MM.1S (cell line): ENCODE data around the gene FFAR4.

Experiments used
- DNase-seq: peaks from one replicate; pipeline ENCODE4 v3.0.0-alpha.2; 2015
- H2AFZ ChIP-seq: fragments of 300-600 bp; sonication (generic); 2 replicates; pipeline ENCODE4 v1.6.0; 2016; ENCODE audit warnings: antibody characterized with exemption, low read length
- H3F3A ChIP-seq: fragments of 300-600 bp; sonication (generic); 2 replicates; pipeline ENCODE4 v1.6.1; 2016; ENCODE audit warnings: mild to moderate bottlenecking, antibody characterized with exemption, low read length, moderate library complexity, mixed read lengths; ENCODE audit not compliant: insufficient read depth
- H3K27ac ChIP-seq: fragments of 300-600 bp; sonication (generic); 2 replicates; pipeline ENCODE4 v1.5.1; 2016; ENCODE audit warnings: mild to moderate bottlenecking, low read length
- H3K27me3 ChIP-seq: fragments of 300-600 bp; sonication (generic); replicated peaks from 2 replicates; pipeline ENCODE4 v1.6.0; 2016; ENCODE audit warnings: low read length; ENCODE audit not compliant: insufficient read depth
- H3K36me3 ChIP-seq: fragments of 300-600 bp; sonication (generic); replicated peaks from 2 replicates; pipeline ENCODE4 v1.6.1; 2016; ENCODE audit warnings: mild to moderate bottlenecking, low read length, mixed read lengths; ENCODE audit not compliant: insufficient read depth
- H3K4me1 ChIP-seq: fragments of 300-600 bp; sonication (generic); 2 replicates; pipeline ENCODE4 v1.6.1; 2016; ENCODE audit warnings: low read length, mixed read lengths
- H3K4me2 ChIP-seq: fragments of 300-600 bp; sonication (generic); 2 replicates; pipeline ENCODE4 v1.6.0; 2016; ENCODE audit warnings: low read depth, low read length
- H3K4me3 ChIP-seq: fragments of 300-600 bp; sonication (generic); 2 replicates; pipeline ENCODE4 v1.5.1; 2016; ENCODE audit warnings: low read length, mixed read lengths
- H3K79me2 ChIP-seq: fragments of 300-600 bp; sonication (generic); 2 replicates; pipeline ENCODE4 v1.6.1; 2016; ENCODE audit warnings: mixed run types, low read length, mixed read lengths
- H3K9ac ChIP-seq: fragments of 300-600 bp; sonication (generic); 2 replicates; pipeline ENCODE4 v1.6.1; 2016; ENCODE audit warnings: low read length, mixed read lengths
- H3K9me2 ChIP-seq: fragments of 300-600 bp; sonication (generic); replicated peaks from 2 replicates; pipeline ENCODE4 v1.6.1; 2016; ENCODE audit warnings: mild to moderate bottlenecking, low read length, mixed read lengths; ENCODE audit not compliant: insufficient read depth
- H3K9me3 ChIP-seq: fragments of 300-600 bp; sonication (generic); replicated peaks from 2 replicates; pipeline ENCODE4 v1.6.1; 2016; ENCODE audit warnings: mild to moderate bottlenecking, low read length, mixed read lengths; ENCODE audit not compliant: insufficient read depth
- H4K20me1 ChIP-seq: fragments of 300-600 bp; sonication (generic); 2 replicates; pipeline ENCODE4 v1.6.1; 2016; ENCODE audit warnings: mild to moderate bottlenecking, low read length, moderate library complexity, mixed read lengths; ENCODE audit not compliant: insufficient read depth
- CTCF ChIP-seq: fragments of 300-600 bp; sonication (generic); IDR thresholded peaks from 2 replicates; pipeline ENCODE4 v1.5.1; 2016; ENCODE audit warnings: antibody characterized with exemption, low read length, mixed read lengths
- EZH2 ChIP-seq: fragments of 300-600 bp; sonication (generic); optimal IDR thresholded peaks from 2 replicates; pipeline ENCODE3; 2017; ENCODE audit warnings: low read depth, mild to moderate bottlenecking, antibody characterized with exemption, low read length, mixed read lengths
- EZH2phosphoT487 ChIP-seq: fragments of 300-600 bp; sonication (generic); IDR thresholded peaks from 2 replicates; pipeline ENCODE4 v1.6.1; 2018; ENCODE audit warnings: antibody characterized with exemption, low read length

Gene FFAR4

GRCh38 chr10:93593254-93593653, 26.8 kb downstream of the FFAR4 start:
- Histone ChIP-seq H3K79me2 (no peaks in the 10 kb centered on the region), H3F3A (no peaks in the 10 kb centered on the region), H3K27ac (no peak overlapping the region), H3K27me3 (no peaks in the 10 kb centered on the region), H3K4me3 (no peak overlapping the region), H2AFZ (no peak overlapping the region), H4K20me1 (no peaks in the 10 kb centered on the region), H3K4me1 (no peaks in the 10 kb centered on the region), H3K9me3 (no peaks in the 10 kb centered on the region), H3K36me3 (no peaks in the 10 kb centered on the region), H3K9ac (no peak overlapping the region), H3K9me2 (no peaks in the 10 kb centered on the region), H3K4me2 (no peak overlapping the region)
- TF ChIP-seq EZH2: no peak
- TF ChIP-seq EZH2phosphoT487: no peak
- no peak for TF ChIP-seq CTCF
- DNase-seq: no peak

- no peaks in the 10 kb centered on the region for H3K79me2 ChIP-seq
- H3F3A ChIP-seq: no peaks in the 10 kb centered on the region
- no peaks in the 10 kb centered on the region for H3K4me1 ChIP-seq
- no peaks in the 10 kb centered on the region for H4K20me1 ChIP-seq
- no peak for DNase-seq
- H3K9me2 ChIP-seq: no peaks in the 10 kb centered on the region
- no peaks in the 10 kb centered on the region for H3K27me3 ChIP-seq
- H3K9me3 ChIP-seq: no peaks in the 10 kb centered on the region
- no peak overlapping the region for H3K9ac ChIP-seq
- TF ChIP-seq EZH2phosphoT487 (no peak), EZH2 (no peak), CTCF (no peak)
- no peak overlapping the region for H2AFZ ChIP-seq
- H3K4me3 ChIP-seq: no peak overlapping the region
- H3K27ac ChIP-seq: no peak overlapping the region
- H3K36me3 ChIP-seq: no peaks in the 10 kb centered on the region
- no peak overlapping the region for H3K4me2 ChIP-seq
Measured at GRCh38 chr10:93593749-93594148, 27.3 kb downstream of the FFAR4 start.

GRCh38 chr10:93594518-93594917, 28.1 kb downstream of the FFAR4 start:
- no peak overlapping the region for H3K4me2 ChIP-seq
- H3K27me3 ChIP-seq: no peaks in the 10 kb centered on the region
- H3K9ac ChIP-seq: no peak overlapping the region
- no peaks in the 10 kb centered on the region for H3K9me2 ChIP-seq
- H3K4me3 ChIP-seq: no peak overlapping the region
- H3K27ac ChIP-seq: no peak overlapping the region
- no peaks in the 10 kb centered on the region for H4K20me1 ChIP-seq
- no peaks in the 10 kb centered on the region for H3F3A ChIP-seq
- H2AFZ ChIP-seq: no peak overlapping the region
- H3K4me1 ChIP-seq: no peaks in the 10 kb centered on the region
- TF ChIP-seq EZH2 (no peak), EZH2phosphoT487 (no peak), CTCF (no peak)
- no peak for DNase-seq
- H3K36me3 ChIP-seq: no peaks in the 10 kb centered on the region
- no peaks in the 10 kb centered on the region for H3K79me2 ChIP-seq
- H3K9me3 ChIP-seq: no peaks in the 10 kb centered on the region
